HG03108 (cell line): ENCODE data around the gene RABGEF1.
"Not testable (repeated sequence)": the region's sequence is repeated elsewhere in the genome, so short reads cannot be mapped to it uniquely, and the experiment has no call there.

Source experiments
- ATAC-seq: cut with Tn5 transposase; IDR thresholded peaks from one replicate; pipeline ENCODE4 v1.9.1; 2021; ENCODE audit warnings: moderate library complexity; ENCODE audit not compliant: unreplicated experiment

Gene RABGEF1

DNA sequence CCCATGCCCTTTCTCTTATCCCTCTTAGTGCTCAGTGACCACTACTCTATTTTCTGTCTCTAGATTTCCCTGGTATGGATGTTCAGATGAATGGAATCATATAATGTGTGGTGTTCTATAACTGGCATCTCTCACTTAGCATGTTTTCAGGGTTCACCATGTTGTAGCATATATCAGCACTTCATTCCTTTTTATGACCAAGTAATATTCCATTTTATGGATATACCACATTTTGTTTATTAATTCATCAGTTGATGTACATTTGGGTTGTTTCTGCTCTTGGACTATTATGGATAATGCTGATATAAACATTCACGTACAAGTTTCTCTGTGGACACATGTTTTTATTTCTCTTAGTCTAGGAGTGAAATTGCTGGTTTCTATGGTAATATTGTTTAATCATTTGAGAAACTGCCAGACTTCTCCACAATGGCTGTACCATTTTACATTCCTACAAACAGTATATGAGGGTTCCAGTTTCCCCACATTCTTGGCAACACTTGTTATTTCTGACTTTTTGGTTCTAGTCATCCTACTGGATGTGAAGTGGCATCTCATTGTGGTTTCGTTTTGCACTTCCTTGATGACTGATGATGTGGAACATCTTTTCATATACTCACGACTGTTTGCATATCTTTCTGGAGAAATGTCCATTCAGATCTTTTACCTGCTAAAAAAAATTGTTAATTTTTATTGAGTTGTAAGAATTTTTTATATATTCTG, 23.3 kb downstream of the RABGEF1 start:
- ATAC-seq = not testable (repeated sequence)

DNA sequence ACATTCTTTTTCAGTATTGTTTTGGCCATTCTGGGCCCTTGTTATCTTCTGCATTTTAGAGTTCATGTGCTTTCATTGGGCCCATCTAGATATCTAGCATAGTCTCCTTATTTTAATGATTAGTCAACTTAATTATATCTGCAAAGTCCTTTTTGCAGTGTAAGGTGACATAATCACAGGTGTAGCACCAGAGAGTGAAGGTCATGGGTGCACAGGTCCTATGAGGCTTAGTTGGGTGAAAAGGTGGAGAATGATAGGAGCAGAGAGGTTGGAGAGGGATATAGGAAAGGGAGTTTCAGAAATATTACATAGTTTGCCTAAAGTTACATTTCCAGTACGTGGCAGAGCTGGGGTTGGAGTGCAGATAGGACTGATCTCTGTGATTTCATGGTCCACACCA, 24.4 kb downstream of the RABGEF1 start:
- ATAC-seq = not testable (repeated sequence)

DNA sequence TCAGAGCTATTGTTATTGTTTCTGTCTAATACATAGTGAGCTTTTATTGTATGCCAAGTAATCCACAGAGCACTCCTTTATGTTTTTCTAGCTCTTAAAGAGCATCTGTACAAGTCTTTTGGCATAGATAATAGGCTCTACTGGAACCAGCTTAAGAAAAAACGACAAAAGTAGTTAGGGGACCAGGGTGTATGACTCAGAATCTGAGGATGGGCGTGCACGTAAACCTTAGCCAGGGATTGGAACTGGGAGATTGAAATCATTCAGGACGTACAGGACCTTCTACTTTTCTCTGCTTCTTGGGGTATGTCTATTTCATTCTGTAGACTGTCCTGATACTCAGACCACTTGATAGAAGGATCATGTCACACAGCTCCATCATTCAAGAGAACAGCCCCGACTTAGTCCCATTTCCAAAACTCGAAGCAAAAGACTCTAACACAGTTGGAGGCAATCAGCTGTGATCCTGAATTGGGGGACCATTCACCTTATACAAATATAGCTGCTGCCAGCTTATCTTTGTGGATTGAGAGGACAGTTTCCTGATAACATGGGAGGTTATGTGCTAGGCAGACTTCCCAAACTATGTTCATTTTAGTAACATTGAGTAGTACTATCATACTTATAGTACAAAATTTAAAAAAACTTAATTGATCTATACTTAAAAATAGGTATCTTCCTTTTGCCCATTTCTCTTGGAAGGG, 24.9 kb downstream of the RABGEF1 start:
- ATAC-seq = not testable (repeated sequence)

DNA sequence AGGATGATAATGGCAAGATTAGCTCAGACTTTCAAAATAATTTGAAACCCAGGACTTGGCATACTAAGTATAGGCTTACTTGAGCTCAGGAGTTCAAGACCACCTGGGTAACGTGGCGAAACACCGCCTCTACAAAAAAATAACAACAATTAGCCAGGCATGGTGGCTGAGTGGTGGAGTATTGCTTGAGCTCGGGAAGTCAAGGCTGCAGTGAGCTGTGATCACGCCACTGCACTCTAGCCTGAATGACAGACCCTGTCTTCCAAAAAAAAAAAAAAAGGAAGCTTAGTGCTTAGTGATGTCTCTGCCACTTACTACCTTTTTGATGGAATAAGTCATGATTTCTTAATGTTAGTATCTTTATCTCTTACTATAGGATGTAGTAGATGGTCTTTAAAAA, 25.5 kb downstream of the RABGEF1 start:
- no peak for ATAC-seq

DNA sequence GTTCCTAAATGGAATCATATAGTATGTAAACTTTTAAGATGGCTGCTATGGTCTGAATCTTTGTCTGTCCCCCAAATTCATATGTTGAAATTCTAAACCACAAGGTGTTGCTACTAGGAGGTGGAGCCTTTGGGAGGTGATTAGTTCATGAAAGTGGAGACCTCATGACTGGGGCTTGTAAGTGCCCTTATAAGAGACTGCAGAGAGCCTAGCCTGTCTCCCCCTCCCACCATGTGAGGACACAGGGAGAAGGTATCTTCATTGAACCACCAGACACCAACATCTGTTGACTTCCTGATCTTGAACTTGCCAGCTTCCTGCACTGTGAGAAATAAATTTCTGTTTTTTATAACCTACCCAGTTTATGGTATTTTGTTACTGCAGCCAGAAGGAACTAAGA, 27.0 kb downstream of the RABGEF1 start:
- not testable (repeated sequence) for ATAC-seq

DNA sequence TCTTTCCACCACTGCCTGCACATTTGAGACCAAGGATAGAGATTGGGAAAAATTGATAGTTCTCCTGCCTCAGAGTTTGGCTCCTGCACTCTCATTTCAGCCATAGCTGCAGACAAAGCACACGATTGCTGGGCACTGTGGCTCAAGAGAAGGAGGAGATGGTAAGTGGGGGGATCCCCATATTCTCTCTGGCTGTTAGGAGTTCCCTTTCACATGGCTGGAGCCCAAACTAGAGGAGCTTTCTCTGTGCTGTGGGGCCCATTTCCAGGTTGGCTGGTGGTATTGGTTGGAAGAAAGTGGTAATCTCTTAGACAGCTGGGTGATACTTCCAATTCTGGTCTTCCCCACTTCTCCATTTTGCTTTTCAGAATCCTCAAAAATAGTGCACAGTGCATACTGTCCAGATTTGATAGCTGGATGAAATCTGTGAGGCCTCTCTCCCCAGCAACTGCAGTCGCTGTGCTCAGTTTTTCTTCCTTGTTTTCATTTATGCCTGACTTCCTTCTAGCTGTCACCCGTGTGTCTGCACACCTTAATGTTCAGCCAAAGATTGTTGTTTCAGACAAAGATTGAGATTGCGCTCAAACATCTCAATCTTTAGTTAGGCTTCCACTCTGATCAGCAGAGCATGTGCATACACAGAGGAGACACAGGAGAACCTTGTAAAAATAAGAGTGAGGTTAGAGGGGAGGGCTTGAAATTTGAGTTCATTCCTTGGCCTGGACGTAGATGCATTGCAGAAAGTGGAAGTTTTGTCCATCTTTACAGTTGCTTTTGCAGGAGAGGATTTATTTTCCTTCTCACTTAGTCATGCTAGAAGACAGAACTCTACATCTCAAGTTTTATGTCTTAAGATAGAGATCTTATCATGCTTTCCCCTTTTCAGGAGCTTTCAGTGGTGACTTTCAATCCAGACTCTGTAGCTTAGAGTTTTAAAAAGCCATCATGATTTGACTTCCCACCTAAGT, 28.6 kb downstream of the RABGEF1 start:
- no peak for ATAC-seq

DNA sequence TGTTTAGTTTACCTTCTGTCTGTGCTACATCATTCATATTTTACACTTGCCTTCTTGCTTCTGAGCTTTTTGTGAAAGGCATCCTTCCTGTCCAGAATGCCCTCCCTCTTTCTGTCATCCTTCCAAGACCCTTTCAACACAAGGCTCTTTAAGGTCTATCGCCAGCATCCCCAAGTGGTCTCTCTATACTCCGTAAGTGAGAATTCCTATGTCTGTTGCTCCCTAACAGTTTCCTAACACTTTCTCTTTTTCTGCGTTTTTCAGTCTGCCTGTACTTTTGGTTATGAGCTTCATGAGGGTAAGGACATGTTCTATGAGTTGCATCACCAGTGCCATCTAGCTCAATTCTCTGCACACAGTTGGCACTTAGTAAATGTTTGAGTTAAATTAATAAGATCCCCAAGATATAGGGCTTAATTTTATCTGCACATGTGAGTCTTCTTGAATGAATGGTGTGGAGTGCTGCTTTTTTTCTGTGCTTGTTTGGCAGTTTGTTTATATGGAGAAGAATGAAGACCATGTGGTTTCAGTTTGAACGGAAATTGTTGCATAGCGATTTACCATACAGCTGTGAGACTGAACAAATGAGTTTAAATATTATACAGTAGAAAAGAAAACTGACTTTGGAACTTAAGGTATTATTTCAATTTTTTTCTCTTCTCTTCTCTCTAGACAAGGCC, 29.4 kb downstream of the RABGEF1 start:
- ATAC-seq = no peak

DNA sequence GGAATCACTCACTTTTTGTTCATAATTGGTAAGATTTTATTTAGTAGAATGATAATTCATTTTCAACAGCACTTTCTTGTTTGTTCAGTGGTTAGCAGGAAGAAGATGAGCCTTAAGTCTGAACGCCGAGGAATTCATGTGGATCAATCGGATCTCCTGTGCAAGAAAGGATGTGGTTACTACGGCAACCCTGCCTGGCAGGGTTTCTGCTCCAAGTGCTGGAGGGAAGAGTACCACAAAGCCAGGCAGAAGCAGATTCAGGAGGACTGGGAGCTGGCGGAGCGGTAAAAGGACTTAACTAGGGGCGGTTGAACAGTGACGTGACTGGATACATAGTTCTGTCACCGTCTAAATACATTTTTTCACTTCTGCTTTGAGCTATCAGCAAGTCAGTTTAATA, 31.3 kb downstream of the RABGEF1 start:
- ATAC-seq = no peak

DNA sequence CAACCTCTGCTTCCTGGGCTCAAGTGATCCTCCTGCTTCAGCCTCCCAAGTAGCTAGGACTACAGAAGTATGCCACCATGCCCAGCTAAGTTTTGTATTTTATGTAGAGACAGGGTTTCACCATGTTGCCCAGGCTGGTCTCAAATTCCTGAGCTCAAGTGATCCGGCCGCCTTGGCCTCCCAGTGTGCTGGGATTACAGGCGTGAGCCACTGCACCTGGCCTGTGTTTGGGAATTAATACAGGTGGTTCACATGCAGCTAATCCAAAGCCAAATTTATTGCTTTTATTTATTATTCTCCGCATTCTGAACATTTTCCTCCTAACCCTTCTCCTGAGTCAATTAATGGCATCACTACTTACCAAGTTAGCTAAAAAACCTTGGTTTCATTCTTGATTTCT, 33.2 kb downstream of the RABGEF1 start:
- ATAC-seq = not testable (repeated sequence)

DNA sequence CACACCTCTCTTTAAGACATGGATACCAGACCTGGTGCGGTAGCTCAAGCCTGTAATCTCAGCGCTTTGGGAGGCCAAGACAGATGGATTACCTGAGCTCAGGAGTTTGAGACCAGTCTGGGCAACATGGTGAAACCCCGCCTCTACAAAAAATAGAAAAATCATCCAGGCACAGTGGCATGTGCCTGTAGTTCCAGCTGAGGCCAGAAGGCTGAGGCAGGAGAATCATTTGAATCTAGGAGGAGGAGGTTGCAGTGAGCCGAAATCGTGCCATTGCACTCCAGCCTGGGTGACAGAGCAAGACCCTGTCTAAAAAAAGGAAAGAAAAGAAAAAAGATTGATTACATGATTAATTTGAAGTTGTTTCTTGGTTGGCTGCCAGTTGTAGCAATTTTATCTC, 35.9 kb downstream of the RABGEF1 start:
- ATAC-seq = not testable (repeated sequence)

DNA sequence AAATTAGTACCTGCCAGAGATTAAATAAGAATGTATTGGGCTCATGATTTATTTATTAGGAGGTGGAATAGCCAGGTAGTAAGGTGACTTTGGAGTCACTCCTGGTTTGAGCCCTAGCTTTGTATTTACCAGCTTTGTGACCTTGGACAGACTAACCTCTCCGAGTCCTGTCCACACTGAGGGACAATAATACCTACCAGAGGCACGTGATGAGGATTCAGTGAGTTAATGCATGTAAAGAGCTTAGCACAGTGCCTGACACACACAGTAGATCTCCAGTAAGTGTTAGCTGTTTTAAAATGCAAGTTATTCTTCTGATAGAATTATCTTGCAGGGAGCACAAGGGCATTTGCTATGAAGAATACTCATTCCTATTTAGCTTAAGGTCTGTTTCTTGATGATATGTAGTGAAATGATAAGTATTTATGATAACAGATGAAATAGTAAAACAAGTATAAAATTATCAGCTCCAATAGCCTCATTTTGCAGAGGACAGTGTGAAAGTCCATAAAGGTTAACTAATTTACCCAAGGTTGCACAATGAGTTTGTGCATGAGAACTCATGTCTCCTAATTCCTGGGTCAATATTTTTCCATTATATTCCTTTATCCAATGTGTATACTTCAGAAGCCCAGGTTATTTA, 36.4 kb downstream of the RABGEF1 start:
- ATAC-seq = no peak

DNA sequence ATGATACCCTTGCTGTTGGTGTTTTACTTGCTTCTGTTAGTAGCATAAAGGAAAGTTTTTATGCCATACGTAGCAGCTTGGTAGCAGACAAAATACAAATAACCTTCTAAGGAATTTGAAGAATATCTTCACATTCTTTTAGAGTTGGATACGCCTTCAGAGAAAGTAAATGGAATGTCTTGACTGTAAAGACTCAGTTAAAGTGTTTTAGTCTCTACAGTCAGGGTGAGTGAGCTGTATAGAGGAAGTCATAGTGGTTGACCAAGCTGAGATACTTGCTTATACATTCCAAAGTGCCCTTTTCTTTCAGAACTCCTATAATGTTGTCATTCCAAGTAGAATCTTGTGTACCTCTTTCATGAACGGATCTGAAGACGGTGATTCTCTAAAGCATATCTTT, 37.7 kb downstream of the RABGEF1 start:
- no peak for ATAC-seq

DNA sequence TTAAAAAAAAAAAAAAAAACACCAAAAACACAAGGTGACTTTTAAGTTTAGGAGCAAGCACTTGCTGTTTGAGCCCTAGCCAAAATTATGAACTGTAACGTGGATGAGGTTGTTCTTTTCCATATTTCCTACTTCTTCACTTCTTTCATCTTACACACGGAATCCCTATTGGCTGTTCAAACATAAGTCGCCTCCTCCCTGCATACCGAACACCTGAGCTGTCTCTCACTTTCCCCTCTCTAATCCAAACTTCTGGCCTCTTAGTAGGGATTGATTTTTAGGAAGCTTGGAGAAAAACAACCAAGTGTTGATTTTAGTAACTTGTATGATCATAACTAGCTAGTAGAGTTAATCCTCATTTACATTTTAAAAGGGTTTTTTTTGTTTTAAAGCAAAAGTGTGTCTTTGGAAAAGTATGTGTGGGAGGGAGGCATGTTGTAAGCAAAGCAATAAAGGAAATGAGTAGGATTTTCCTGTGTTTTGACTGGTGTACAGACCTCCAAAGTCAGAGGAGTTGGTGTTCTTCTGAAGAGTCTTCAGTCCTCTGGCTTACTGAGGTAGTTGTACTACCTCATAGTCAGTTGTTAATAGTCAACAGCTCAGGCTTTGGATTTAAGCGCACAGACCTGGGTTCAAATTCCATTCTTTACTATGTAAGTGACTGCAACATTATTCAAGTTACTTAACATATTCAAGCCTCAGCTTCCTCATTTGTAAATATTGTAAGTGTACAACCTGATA, 39.3 kb downstream of the RABGEF1 start:
- ATAC-seq = no peak

DNA sequence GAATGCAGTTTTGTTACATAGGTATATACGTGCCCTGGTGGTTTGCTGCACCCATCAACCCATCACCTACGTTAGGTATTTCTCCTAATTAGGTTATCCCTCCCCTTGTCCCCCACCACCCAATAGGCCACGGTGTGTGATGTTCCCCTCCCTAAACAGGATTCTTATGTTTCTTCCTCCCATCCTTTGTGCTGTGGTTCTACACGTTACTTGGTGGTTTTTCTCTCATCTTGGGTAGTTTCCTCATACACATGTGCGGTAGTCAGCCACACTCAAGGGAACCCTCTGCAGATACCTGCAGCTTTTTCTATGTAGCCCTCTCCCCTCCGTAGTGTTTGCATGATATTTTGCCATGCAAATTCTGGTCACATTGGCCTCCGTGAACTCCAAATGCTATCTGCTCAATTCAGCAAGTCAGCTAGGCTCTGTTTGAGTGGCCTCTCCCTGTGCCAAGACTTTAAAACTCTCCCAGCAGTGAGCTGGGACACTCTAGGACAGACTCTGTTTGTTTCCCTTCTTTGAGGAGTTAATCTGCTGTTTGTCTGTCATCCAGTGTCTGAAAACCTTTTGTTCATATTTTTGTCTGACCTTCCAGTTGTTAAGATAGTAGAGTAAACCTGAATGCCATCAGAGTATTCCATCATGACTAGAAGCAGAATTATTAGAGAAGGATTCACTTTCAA, 41.0 kb downstream of the RABGEF1 start:
- no peak for ATAC-seq

DNA sequence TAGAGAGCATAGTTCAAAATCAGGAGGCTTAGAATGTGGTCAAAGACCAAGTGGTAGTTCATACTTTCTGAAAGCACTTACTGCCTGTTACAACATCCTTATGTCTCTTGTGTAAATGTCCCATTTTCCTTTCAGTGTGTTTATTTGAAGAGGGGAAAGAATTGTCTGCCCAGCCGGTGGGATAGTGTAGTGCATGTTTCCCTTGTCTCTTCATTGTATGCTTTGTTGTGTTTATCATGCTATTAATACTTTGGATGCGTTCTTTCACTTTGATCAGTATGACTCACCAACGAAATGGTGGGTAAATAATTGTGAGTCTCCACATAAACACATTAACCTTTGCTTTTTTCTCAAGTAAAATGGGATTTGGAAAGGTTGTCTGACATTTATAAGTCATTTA, 42.3 kb downstream of the RABGEF1 start:
- ATAC-seq = not testable (repeated sequence)

DNA sequence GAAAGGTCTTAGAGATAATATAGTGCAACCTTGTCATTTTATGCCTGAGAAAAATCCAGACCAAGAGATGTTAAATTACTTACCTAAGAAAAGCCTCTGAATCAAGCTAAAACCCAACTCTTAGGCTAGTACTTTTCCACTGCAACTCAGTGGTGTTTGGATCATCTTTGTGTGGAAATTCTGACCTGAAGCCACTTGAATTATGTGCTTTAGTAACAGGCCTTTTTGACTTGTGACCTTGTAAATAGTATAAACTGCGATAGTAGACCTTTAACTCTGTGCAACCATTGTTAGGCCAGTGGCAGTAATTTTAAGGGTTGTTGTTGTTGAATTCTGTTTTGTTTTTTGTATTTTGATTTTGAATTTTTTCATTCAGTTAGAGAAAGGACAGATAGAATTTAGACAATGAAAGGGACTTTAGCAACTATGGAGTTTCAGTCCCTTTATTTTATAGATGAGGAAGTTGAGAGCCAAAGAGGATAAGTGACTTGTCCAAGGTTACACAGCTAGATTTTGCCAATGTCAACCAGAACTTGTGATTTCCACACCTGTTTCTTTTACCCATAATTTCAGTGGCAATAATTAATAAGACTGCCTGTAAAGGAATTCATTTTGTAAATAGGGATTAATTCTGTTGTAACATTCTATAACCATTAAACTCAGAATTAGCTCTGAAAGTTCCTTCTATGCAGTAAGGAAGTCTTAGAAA, 43.5 kb downstream of the RABGEF1 start:
- ATAC-seq = not testable (repeated sequence)

DNA sequence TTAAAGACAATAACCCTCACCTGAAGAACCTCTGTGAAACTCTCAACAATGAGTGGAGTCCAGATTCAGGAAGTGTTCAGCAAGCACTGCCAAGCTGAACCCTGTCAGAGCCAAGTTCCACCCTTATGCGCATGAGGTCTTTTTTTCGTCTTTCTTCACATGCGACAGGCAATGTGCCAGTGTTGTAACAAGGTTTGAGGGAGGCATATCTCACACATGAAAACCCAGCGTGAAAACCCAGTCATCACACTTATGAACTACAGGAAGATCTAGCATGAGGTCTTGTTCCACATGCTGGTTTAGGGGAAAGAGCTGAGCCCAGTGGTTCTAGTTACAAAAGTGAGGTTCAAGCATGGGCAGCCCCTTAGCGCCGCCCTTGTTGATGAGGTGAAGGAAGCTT, 49.7 kb downstream of the RABGEF1 start:
- ATAC-seq = no peak

DNA sequence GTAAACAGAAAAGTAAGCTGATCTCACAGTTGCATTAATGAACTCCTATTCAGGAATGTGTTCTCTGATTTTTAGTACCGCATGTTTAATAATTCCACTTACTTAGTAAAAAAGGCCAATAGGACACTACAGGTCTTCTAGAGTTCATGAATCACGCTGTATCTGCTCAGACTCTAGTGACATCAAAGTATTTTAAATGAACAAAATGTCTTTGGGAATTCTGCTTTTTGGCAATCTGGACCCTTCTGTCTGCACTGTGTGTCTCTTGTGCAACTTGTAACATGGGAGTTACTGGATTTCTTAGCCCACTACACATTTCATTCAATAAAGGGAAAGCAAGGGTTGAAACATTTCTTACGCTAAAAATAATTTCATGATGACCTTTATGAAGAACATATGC, 50.2 kb downstream of the RABGEF1 start:
- ATAC-seq = no peak
